Activated CD8-positive, alpha-beta T cell treated with anti-CD3 and anti-CD28 coated beads for 36 hours (primary cell): ENCODE measurements around the gene MVB12B. TPM values are rescaled to one million over a fixed set of nuclear protein-coding genes. Genes with fewer than 3 reads are reported as not detected.

Experiments used
- ATAC-seq: fragments of 200-7000 bp; cut with Tn5 transposase; one replicate; pipeline ENCODE4 v1.10.0; 2021; ENCODE audit warnings: mild to moderate bottlenecking, moderate library complexity
- CTCF ChIA-PET: fragments of 350-600 bp; sonication (Branson Sonifier 250); formaldehyde crosslinking; loops from one replicate; lab custom pipeline; 2021; ENCODE audit warnings: antibody characterized with exemption; lab: Charles Lee
- POLR2A ChIA-PET: fragments of 350-600 bp; sonication (Branson Sonifier 250); formaldehyde crosslinking; loops from one replicate; lab custom pipeline; 2021; ENCODE audit warnings: antibody characterized with exemption; lab: Charles Lee
- DNase-seq: peaks from one replicate; pipeline ENCODE4 v3.0.0-alpha.2; 2020
- H3K27ac Mint-ChIP-seq: one replicate; pipeline ENCODE4 v1.8.0; 2021; ENCODE audit warnings: mild to moderate bottlenecking, mixed read lengths
- H3K27me3 Mint-ChIP-seq: one replicate; pipeline ENCODE4 v1.8.0; 2021; ENCODE audit warnings: mixed read lengths
- H3K36me3 Mint-ChIP-seq: one replicate; pipeline ENCODE4 v1.8.0; 2021; ENCODE audit warnings: low read depth, mixed read lengths
- H3K4me1 Mint-ChIP-seq: one replicate; pipeline ENCODE4 v1.8.0; 2021; ENCODE audit warnings: low read depth, mixed read lengths
- H3K4me3 Mint-ChIP-seq: one replicate; pipeline ENCODE4 v1.8.0; 2021; ENCODE audit warnings: mild to moderate bottlenecking, moderate library complexity, mixed read lengths
- H3K9me3 Mint-ChIP-seq: one replicate; pipeline ENCODE4 v1.8.0; 2021; ENCODE audit warnings: mixed read lengths
- intact Hi-C: fragments of 100-400 bp; cut with micrococcal nuclease; formaldehyde crosslinking; loops from one replicate; pipeline ENCODE4 v1.10.0; 2022
- total RNA-seq, 2 experiments: library from RNA; stranded (reverse); gene quantifications; one replicate each; pipeline ENCODE4 v1.2.3, GENCODE V29; 2021
- TF ChIP-seq, protein P1 (sequence below): fragments of 200-600 bp; IDR thresholded peaks from one replicate; pipeline ENCODE4 v1.8.0; 2022; ENCODE audit warnings: antibody characterized with exemption, mild to moderate bottlenecking

Gene MVB12B
- total RNA-seq, 2 experiments from 2014 or later: 6.4 to 6.6 TPM

GRCh38 chr9:126543490-126543889 is 216.9 kb downstream of the MVB12B start:
- DNase-seq (no peak), ATAC-seq (no peak)
- H3K9me3 Mint-ChIP-seq: no peaks in the 10 kb centered on the region
- H3K27me3 Mint-ChIP-seq: no peaks in the 10 kb centered on the region
- POLR2A ChIA-PET: no interaction called here
- TF ChIP-seq, protein P1, sequence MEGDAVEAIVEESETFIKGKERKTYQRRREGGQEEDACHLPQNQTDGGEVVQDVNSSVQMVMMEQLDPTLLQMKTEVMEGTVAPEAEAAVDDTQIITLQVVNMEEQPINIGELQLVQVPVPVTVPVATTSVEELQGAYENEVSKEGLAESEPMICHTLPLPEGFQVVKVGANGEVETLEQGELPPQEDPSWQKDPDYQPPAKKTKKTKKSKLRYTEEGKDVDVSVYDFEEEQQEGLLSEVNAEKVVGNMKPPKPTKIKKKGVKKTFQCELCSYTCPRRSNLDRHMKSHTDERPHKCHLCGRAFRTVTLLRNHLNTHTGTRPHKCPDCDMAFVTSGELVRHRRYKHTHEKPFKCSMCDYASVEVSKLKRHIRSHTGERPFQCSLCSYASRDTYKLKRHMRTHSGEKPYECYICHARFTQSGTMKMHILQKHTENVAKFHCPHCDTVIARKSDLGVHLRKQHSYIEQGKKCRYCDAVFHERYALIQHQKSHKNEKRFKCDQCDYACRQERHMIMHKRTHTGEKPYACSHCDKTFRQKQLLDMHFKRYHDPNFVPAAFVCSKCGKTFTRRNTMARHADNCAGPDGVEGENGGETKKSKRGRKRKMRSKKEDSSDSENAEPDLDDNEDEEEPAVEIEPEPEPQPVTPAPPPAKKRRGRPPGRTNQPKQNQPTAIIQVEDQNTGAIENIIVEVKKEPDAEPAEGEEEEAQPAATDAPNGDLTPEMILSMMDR: no peak
- no peaks in the 10 kb centered on the region for H3K36me3 Mint-ChIP-seq
- intact Hi-C loops: no loop called here
- H3K27ac Mint-ChIP-seq: no peak overlapping the region
- CTCF ChIA-PET: interaction anchor here (1.2 kb wide), 1 partner anchor 14 kb away, joined by 3 read pairs; no protein-coding TSS in a partner anchor
- no peaks in the 10 kb centered on the region for H3K4me1 Mint-ChIP-seq
- no peak overlapping the region for H3K4me3 Mint-ChIP-seq

DNA sequence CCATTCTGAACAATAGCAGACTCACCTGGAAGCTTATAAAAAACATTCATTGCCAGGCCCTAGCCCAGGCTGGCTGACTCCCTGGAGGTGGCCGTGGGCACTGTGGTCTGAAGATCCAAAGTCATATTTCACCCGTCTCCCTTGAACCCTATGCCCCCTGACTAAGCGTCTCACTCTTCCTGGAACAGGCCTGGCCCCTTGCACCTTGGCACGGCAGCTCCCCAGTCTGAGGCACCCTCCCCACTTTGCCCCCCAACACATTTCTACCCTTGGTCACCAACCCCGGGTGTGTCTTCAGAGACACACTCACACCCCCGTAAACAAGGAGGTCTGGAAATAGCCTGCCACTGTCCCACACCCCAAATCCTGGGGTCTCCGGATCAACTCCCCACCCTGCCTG is 218.5 kb downstream of the MVB12B start:
- DNase-seq (no peak), ATAC-seq (no peak)
- ChIA-PET CTCF (interaction anchor here (0.9 kb wide), 1 partner anchor 13 kb away, joined by 3 read pairs; no protein-coding TSS in a partner anchor), POLR2A (no interaction called here)
- Mint-ChIP-seq H3K27ac (no peak overlapping the region), H3K4me1 (no peaks in the 10 kb centered on the region), H3K27me3 (no peaks in the 10 kb centered on the region), H3K36me3 (no peaks in the 10 kb centered on the region), H3K9me3 (no peaks in the 10 kb centered on the region), H3K4me3 (no peak overlapping the region)
- intact Hi-C loops: no loop called here
- TF ChIP-seq, protein P1: no peak

- Mint-ChIP-seq H3K27ac (no peak overlapping the region), H3K27me3 (no peaks in the 10 kb centered on the region), H3K4me3 (no peak overlapping the region), H3K36me3 (no peaks in the 10 kb centered on the region), H3K9me3 (no peaks in the 10 kb centered on the region), H3K4me1 (no peaks in the 10 kb centered on the region)
- DNase-seq: no peak
- POLR2A ChIA-PET: no interaction called here
- TF ChIP-seq, protein P1: no peak
- CTCF ChIA-PET: no interaction called here
- intact Hi-C loops: no loop called here
- ATAC-seq: no peak
These were observed 219.4 kb downstream of the MVB12B start for GRCh38 chr9:126546036-126546435.

- ATAC-seq (no peak), DNase-seq (no peak)
- no peaks in the 10 kb centered on the region for H3K27me3 Mint-ChIP-seq
- no peaks in the 10 kb centered on the region for H3K9me3 Mint-ChIP-seq
- H3K4me3 Mint-ChIP-seq: no peak overlapping the region
- TF ChIP-seq, protein P1: no peak
- no peaks in the 10 kb centered on the region for H3K36me3 Mint-ChIP-seq
- POLR2A ChIA-PET: no interaction called here
- CTCF ChIA-PET: interaction anchor here (1.0 to 1.3 kb wide), 3 partner anchors 10 to 11 kb away, joined by 3 to 4 read pairs (median 4); no protein-coding TSS in a partner anchor
- H3K4me1 Mint-ChIP-seq: no peaks in the 10 kb centered on the region
- intact Hi-C loops: no loop called here
- no peak overlapping the region for H3K27ac Mint-ChIP-seq
These were observed 221.7 kb downstream of the MVB12B start for GRCh38 chr9:126548312-126548711.

- no peaks in the 10 kb centered on the region for H3K36me3 Mint-ChIP-seq
- H3K4me3 Mint-ChIP-seq: no peak overlapping the region
- ChIA-PET CTCF (interaction anchor here (1.4 to 10.4 kb wide), 2 partner anchors 9 to 50 kb away, joined by 7 to 198 read pairs; no protein-coding TSS in a partner anchor), POLR2A (no interaction called here)
- DNase-seq (no peak), ATAC-seq (no peak)
- H3K9me3 Mint-ChIP-seq: no peaks in the 10 kb centered on the region
- intact Hi-C loops: no loop called here
- no peaks in the 10 kb centered on the region for H3K27me3 Mint-ChIP-seq
- H3K4me1 Mint-ChIP-seq: no peaks in the 10 kb centered on the region
- H3K27ac Mint-ChIP-seq: no peak overlapping the region
- TF ChIP-seq, protein P1: no peak
These were observed 222.8 kb downstream of the MVB12B start for GRCh38 chr9:126549246-126550006.
